GM23338 (cell line): ENCODE data around the gene SLC4A7. TPM values are rescaled to one million over a fixed set of nuclear protein-coding genes. Genes with fewer than 3 reads are reported as not detected.

Experiments
- ATAC-seq: fragments of 200-7000 bp; cut with Tn5 transposase; 3 replicates; pipeline ENCODE4 v1.9.1; 2020
- DNase-seq: peaks from one replicate; pipeline ENCODE4 v3.0.0-alpha.2; 2015; ENCODE audit warnings: low spot score
- H2AFZ ChIP-seq: fragments of 200-600 bp; sonication (generic); 2 replicates; pipeline ENCODE4 v1.8.0; 2016; ENCODE audit warnings: antibody characterized with exemption, mild to moderate bottlenecking, moderate library complexity
- H3F3A ChIP-seq: fragments of 200-600 bp; sonication (generic); replicated peaks from 2 replicates; pipeline ENCODE4 v1.8.0; 2017; ENCODE audit warnings: antibody characterized with exemption, mixed run types, low read depth
- H3K27ac ChIP-seq: fragments of 200-600 bp; sonication (generic); 2 replicates; pipeline ENCODE4 v1.6.1; 2016; ENCODE audit warnings: low read depth
- H3K27me3 ChIP-seq: fragments of 200-600 bp; sonication (generic); 2 replicates; pipeline ENCODE4 v1.8.0; 2016; ENCODE audit warnings: mild to moderate bottlenecking, mixed run types, moderate library complexity; ENCODE audit not compliant: insufficient read depth
- H3K36me3 ChIP-seq: fragments of 200-600 bp; sonication (generic); 2 replicates; pipeline ENCODE4 v1.8.0; 2016; ENCODE audit warnings: mild to moderate bottlenecking; ENCODE audit not compliant: insufficient read depth
- H3K4me1 ChIP-seq: fragments of 200-600 bp; sonication (generic); 2 replicates; pipeline ENCODE4 v1.8.0; 2016; ENCODE audit warnings: mild to moderate bottlenecking, moderate library complexity; ENCODE audit not compliant: insufficient read depth
- H3K4me2 ChIP-seq: fragments of 200-600 bp; sonication (generic); 2 replicates; pipeline ENCODE4 v1.7.1; 2017; ENCODE audit warnings: mixed run types
- H3K4me3 ChIP-seq: fragments of 200-600 bp; sonication (generic); 2 replicates; pipeline ENCODE4 v1.6.1; 2016; ENCODE audit warnings: mixed run types
- H3K79me2 ChIP-seq: fragments of 200-600 bp; sonication (generic); replicated peaks from 2 replicates; pipeline ENCODE4 v1.8.0; 2017; ENCODE audit warnings: mild to moderate bottlenecking; ENCODE audit not compliant: insufficient read depth
- H3K9me2 ChIP-seq: fragments of 200-600 bp; sonication (generic); 2 replicates; pipeline ENCODE4 v1.8.0; 2017; ENCODE audit not compliant: insufficient read depth
- H4K20me1 ChIP-seq: fragments of 200-600 bp; sonication (generic); replicated peaks from 2 replicates; pipeline ENCODE4 v1.8.0; 2017; ENCODE audit warnings: mild to moderate bottlenecking; ENCODE audit not compliant: insufficient read depth
- H3K27ac Mint-ChIP-seq: 2 replicates; pipeline ENCODE4 v1.8.0; 2020; ENCODE audit warnings: inconsistent platforms, mild to moderate bottlenecking, moderate library complexity, mixed read lengths
- H3K27me3 Mint-ChIP-seq: 3 replicates; pipeline ENCODE4 v1.8.0; 2022; ENCODE audit warnings: low read depth, mild to moderate bottlenecking, moderate library complexity, mixed read lengths, inconsistent platforms; ENCODE audit not compliant: insufficient read depth, poor library complexity
- H3K36me3 Mint-ChIP-seq: 3 replicates; pipeline ENCODE4 v1.8.0; 2021; ENCODE audit warnings: low read depth, mild to moderate bottlenecking, inconsistent platforms, moderate library complexity, mixed read lengths
- H3K4me1 Mint-ChIP-seq: 3 replicates; pipeline ENCODE4 v1.8.0; 2020; ENCODE audit warnings: mild to moderate bottlenecking, inconsistent platforms, mixed read lengths
- H3K4me3 Mint-ChIP-seq: 3 replicates; pipeline ENCODE4 v1.8.0; 2021; ENCODE audit warnings: moderate library complexity, mild to moderate bottlenecking, inconsistent platforms, mixed read lengths
- H3K9me3 Mint-ChIP-seq: 3 replicates; pipeline ENCODE4 v1.8.0; 2020; ENCODE audit warnings: moderate library complexity, mild to moderate bottlenecking, inconsistent platforms, mixed read lengths
- EZH2 ChIP-seq: fragments of 200-600 bp; sonication (generic); IDR thresholded peaks from one replicate; pipeline ENCODE4 v1.8.0; 2017; ENCODE audit warnings: antibody characterized with exemption, mild to moderate bottlenecking, low read depth; ENCODE audit not compliant: unreplicated experiment
- EZH2phosphoT487 ChIP-seq: fragments of 200-600 bp; sonication (generic); IDR thresholded peaks from one replicate; pipeline ENCODE4 v1.8.1; 2018; ENCODE audit warnings: antibody characterized with exemption; ENCODE audit not compliant: unreplicated experiment
- JUNB ChIP-seq: IDR thresholded peaks from one replicate; pipeline ENCODE4 v1.6.1; 2016; ENCODE audit warnings: antibody characterized with exemption; ENCODE audit not compliant: unreplicated experiment
- STAT1 ChIP-seq: IDR thresholded peaks from one replicate; pipeline ENCODE4 v1.6.1; 2016; ENCODE audit warnings: antibody characterized with exemption; ENCODE audit not compliant: unreplicated experiment
- ZNF114 ChIP-seq: fragments of 250-450 bp; sonication (Bioruptor Pico); IDR thresholded peaks from 2 replicates; pipeline ENCODE4 v1.5.0; 2020; ENCODE audit warnings: mild to moderate bottlenecking, moderate library complexity
- ZNF331 ChIP-seq: fragments of 250-450 bp; sonication (Bioruptor Pico); IDR thresholded peaks from 2 replicates; pipeline ENCODE4 v1.5.0; 2020; ENCODE audit warnings: low read depth, mild to moderate bottlenecking, moderate library complexity
- ZNF462 ChIP-seq: fragments of 250-450 bp; sonication (Bioruptor Pico); IDR thresholded peaks from 2 replicates; pipeline ENCODE4 v1.5.0; 2020; ENCODE audit warnings: mild to moderate bottlenecking, moderate library complexity
- polyA plus RNA-seq: library from polyadenylated mRNA; unstranded; fragments of >200 nt; fragmentation: Nextera tagmentation; extraction: Ambion mirVana; gene quantifications from 2 replicates; pipeline ENCODE4 v1.2.1, GENCODE V29; 2016
- total RNA-seq: library from RNA; depleted of rRNA; stranded (reverse); fragments of >200 nt; shearing (Covaris generic); gene quantifications from 2 replicates; pipeline ENCODE4 v1.2.3, GENCODE V29; 2014

The SLC4A7 gene
- total and polyA plus RNA-seq, 2 experiments from 2014 or later = 44.4 to 101 TPM

- ATAC-seq = no peak
Measured at GRCh38 chr3:27511724-27512422, 27.7 kb upstream of the SLC4A7 start.

More at GRCh38 chr3:27511724-27512422, 27.7 kb upstream of the SLC4A7 start:
- H3K27ac ChIP-seq = no peak overlapping the region
- H3K4me2 ChIP-seq = no peak overlapping the region
- H2AFZ ChIP-seq = peak overlapping the region; percentile 43; the same call in 1 of the 2 replicates
- TF ChIP-seq ZNF114 = no peak
- TF ChIP-seq JUNB = no peak
- TF ChIP-seq STAT1 = no peak
- no peak for TF ChIP-seq EZH2
- no peak for TF ChIP-seq EZH2phosphoT487
- no peak for TF ChIP-seq ZNF462 (CRISPR knock-in tag)
- TF ChIP-seq ZNF331 = no peak
- H3K27ac Mint-ChIP-seq = no peak overlapping the region
- H3K9me3 Mint-ChIP-seq = no peaks in the 10 kb centered on the region
- no peaks in the 10 kb centered on the region for H3K36me3 ChIP-seq
- peaks cover 4% of the 10 kb centered on the region; the same call in 2 of the 3 replicates for H3K4me1 Mint-ChIP-seq
- H3K27me3 Mint-ChIP-seq = peaks cover 7% of the 10 kb centered on the region
- H3K4me3 ChIP-seq = no peak overlapping the region
- H3K79me2 ChIP-seq = no peaks in the 10 kb centered on the region
- no peaks in the 10 kb centered on the region for H3K4me1 ChIP-seq
- H3K4me3 Mint-ChIP-seq = no peak overlapping the region
- H3K9me2 ChIP-seq = no peaks in the 10 kb centered on the region
- no peaks in the 10 kb centered on the region for H3K36me3 Mint-ChIP-seq
- H3F3A ChIP-seq = no peaks in the 10 kb centered on the region
- H4K20me1 ChIP-seq = no peaks in the 10 kb centered on the region
- H3K27me3 ChIP-seq = no peaks in the 10 kb centered on the region
- no peak for DNase-seq
